NCI-H2107 treated with DMSO at 0.1 percent for 48 hours (cell line): ENCODE data around the gene HGS.

Experiments used
- DNase-seq: peaks from one replicate; lab custom pipeline; 2025; ENCODE audit not compliant: unreplicated experiment; lab: John Stamatoyannopoulos, UW

Gene HGS

DNA sequence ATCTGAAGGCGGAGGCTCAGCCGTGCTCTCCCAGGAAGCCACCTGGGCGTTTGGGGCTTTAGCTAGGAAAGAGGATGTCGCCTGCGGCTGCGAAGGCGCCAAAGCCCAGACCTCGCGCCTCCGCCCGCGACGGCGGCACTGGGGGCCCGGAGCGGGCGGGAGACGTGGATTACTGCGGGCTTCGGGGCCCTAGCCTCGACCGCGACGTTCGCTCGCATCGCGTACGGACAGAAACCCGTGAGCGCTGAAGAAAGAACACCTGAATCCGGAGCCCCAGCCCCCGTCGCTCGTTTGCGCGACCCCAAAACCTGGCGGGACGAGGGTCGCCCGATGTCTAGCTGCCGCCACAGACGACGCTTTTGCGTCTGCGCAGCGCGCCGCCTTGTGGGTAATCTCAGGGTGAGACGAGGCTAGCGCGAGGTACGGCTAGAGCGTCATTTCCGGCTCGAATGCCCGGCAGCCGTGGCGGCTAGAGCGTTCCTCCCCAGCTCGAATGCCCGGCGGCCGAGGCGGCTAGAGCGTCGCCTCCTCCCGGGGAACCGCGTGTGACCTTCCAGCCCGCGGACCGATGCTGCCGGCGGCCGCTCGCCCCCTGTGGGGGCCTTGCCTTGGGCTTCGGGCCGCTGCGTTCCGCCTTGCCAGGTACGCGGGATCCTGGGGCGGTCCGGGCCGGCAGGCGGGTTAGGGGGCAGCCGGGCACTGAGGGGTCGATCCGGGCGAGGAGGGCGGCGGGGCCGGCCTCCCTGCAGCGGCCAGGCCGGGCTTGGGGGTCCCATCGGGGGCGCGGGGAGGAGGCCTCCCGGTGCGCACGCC, 19.3 kb downstream of the HGS start, which contains the start of gene MRPL12:
MRPL12 (plus strand) TSS at position 434 of the 813 bp plus-strand sequence; CDS start at position 569, 135 bp downstream.
- DNase-seq, result peak; percentile 81

DNA sequence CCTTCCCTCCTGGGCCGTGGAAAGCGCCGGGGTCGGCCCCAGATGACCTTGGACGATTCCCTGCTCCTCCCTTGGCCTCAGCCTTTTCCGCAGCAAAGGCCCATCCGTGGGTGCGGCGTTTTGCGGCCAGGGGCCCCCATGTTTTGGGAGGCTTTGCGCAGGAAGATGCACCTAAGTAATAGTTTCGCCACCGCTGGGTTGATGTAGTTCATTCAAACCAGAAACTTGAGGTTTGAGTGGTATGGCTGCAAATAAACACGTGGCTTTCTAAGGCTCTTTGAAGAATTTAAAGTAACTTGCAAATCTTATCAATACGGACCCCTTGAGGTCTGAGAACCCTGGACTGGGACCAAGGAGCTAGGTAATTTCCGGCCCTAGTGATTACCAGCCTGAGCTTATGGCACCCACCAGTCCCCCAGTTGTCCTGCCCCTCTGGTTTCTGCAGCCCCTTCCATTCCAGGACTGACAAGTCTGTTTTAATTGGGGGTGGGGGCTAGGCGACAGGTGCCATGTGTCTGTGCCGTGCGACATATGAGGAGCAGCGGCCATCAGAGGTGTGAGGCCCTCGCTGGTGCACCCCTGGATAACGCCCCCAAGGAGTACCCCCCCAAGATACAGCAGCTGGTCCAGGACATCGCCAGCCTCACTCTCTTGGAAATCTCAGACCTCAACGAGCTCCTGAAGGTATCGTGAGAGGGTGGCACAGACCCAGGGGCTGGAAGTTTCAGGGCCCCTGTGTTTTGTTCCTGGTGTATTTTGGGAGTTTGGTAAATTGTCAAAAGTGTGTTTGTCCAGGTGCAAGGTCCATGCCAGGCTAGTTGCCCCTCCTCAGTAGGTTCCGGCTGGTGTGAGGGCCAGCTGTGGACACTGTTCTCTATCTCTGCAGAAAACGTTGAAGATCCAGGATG, 20.2 kb downstream of the HGS start:
- no peak for DNase-seq

DNA sequence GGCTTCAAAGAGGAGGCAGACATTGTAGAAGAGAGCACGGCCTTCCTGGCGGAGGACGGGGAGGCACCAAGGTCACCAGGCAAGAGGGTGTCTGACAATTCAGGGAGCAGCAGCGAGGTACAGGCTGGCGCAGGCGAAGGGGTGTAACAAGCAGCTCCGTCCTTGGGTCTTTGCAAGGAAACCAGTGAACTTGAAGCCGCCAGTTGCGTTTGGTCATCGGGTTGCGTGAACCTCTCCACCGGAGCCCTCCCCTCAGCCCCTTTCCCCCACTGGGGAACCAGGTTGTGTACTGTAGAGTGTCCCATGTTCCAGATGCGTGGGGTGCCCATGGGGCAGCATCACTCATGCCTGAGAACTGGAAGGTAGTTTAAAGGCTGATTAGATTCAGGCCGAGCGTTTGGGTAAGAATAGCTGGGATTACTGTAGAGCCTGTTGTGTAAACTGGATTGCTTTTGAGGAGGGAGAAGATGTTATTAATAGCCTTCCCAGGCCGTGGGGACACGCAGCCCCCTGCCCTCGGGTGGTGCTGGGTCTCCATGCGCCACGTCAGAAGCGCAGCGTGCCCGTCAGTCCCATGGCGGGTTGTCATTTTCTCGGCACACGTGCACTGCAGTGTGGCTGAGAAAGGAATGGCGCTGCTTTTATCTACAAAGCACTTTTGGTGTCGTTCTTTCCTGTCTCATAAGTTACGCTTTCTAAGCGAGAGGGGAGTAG, 21.9 kb downstream of the HGS start:
- no peak for DNase-seq

DNA sequence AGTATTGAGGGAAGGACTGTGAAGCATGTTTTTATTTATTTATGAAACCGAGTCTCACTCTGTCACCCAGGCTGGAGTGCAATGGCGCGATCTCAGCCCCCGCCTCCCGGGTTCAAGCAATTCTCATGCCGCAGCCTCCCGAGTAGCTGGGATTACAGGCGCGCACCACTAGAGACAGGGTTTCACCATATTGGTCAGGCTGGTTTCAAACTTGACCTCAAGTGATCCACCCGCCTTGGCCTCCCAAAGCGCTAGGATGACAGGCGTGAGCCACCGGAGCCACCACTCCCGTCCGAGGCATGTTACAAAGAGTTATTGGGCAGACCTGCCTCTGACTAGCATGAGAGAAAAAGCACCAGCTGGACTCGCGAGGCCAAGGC, 22.4 kb downstream of the HGS start:
- DNase-seq, result no peak

- DNase-seq, result no peak
These were observed 23.2 kb downstream of the HGS start for GRCh38 chr17:81706757-81707624.

DNA sequence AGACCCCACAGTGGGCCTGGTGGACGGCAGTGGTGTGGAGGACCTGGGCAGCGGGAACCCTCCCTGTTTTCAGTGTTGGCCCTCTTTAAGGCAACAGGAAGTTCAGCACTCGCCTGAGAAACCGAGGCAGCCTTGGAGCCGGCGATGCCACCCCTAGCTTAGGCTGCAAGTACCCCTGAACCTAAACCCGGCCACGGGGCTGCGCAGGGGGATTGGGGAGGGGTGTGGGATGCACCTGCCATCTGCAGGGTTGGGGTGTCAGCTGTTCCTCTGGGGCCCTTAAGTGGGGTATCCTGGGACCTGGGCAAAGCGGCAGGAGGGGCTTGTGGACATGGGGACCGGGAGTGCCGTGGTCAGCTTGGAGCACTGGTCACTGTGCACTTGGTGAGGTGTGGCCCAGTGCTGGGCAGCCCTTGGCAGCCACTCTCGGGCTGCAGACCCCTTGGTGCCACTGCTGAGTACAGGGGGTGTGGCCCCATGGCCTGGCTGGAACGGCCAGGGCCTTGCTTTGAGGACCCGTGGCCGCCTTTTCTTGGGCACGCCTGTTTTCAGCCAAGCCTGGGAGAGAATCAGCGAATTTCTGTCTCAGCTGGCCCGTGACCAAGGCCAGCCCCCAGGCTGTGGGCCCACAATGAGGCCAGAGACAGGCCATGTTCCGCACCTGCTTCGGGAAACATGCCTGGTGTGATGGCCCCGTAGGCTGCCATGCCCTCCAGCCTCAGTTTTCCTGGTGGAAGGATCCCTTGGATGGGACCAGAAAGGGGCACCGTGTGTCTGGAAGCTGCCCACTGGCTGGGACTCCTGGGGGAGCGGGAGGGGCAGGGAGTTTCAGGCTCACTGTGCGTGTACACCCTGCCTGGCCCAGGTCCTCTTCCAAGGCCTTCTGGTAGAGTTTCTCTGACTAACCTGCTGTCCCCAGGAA, 24.2 kb downstream of the HGS start:
- no peak for DNase-seq

- no peak for DNase-seq
These were observed 25.0 kb downstream of the HGS start for GRCh38 chr17:81708739-81709185.

- DNase-seq, result no peak
These were observed 26.9 kb downstream of the HGS start for GRCh38 chr17:81710514-81711308.

- DNase-seq, result peak; percentile 37
These were observed 28.1 kb downstream of the HGS start, which contains the start of gene SLC25A10 for GRCh38 chr17:81711814-81712467. Gene SLC25A10 (plus strand): TSS chr17:81712284. CDS start chr17:81712427, 143 bp downstream.

- DNase-seq, result no peak
These were observed 28.7 kb downstream of the HGS start for GRCh38 chr17:81712468-81713003.

- no peak for DNase-seq
These were observed 29.3 kb downstream of the HGS start for GRCh38 chr17:81713004-81713555.

GRCh38 chr17:81713556-81714411, 30.0 kb downstream of the HGS start:
- DNase-seq, result no peak

GRCh38 chr17:81714412-81715106, 30.7 kb downstream of the HGS start:
- DNase-seq, result no peak

GRCh38 chr17:81715107-81715871, 31.5 kb downstream of the HGS start:
- DNase-seq, result no peak
